ENCODE data around the gene PIK3R1. TPM values are rescaled to one million over a fixed set of nuclear protein-coding genes. Genes with fewer than 3 reads are reported as not detected.
A peak's percentile ranks its signal among the peaks of the same experiment; 100 is the strongest.
"Not testable (repeated sequence)": the region's sequence is repeated elsewhere in the genome, so short reads cannot be mapped to it uniquely, and the experiment has no call there.

PIK3R1 gene
- total RNA-seq, 1 donor from 2014 or later: 177 TPM

DNA sequence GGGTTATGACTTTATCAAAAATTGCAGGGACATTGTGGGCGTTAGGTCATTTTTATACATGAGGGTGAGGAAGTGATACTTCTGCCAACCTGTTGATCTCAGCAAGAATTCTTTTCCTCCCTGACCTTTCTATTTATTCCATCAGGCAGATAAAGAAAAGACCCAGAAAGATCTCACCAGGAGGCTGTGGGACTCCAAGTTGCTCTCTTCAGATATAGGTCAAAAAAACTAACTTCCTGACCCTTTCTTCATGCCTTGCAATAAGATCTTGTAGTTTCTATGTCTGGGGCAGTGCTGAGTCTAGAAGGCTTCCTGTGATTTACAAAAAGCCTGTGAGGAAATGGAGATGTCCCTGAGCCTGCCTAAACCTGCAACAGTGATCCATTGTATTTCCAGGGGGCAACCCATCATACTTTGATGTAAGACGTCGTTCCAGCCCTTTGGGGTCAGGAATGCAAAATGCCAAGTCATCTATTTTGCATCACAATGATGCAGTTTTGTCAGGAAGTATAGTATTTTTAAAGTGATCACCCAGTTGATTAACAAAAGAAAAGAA lies 22.0 kb upstream of the PIK3R1 start:
- no peak for DNase-seq

GRCh38 chr5:68194386-68194785 lies 21.2 kb upstream of the PIK3R1 start:
- no peak for DNase-seq

DNA sequence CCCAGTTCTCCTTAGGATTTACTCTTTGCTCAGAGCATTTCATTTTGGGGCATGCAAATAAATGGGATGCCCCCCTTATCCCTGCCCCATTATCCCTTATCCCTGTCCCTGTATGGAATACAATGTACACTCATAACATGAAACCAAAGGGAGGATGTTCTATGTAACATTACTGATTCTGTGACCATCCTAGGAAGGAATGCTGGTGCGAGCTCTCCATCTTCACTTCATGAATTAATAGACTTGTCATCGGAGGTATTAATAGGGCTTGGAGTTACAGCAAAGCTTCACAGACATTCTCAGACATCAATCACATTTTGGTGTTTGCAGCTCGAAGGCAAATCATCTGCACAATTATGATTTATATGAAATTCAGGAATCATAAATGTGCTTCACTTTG lies 20.4 kb upstream of the PIK3R1 start:
- no peak for DNase-seq

DNA sequence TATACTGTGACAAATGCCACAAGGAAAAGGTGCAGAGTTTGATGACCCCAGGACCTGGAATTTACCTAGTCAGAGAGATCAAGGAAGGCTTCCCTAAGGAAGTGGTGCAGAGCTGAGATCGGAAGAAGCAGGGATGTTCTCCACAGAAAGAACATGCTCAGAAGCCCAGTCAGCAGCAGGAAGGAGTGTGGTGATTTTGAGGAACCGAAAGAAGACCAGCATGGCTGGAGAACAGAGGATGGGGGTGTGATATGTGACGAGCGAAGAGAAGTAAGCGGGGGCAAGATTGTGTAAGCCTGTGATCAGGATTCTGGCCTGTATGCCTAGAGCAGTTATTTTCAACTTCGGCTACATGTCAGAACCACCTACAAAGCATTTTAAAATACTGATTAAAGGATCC lies 18.7 kb upstream of the PIK3R1 start:
- DNase-seq: peak; percentile 18

- DNase-seq: no peak
Observed at GRCh38 chr5:68200288-68200687, 15.3 kb upstream of the PIK3R1 start.

DNA sequence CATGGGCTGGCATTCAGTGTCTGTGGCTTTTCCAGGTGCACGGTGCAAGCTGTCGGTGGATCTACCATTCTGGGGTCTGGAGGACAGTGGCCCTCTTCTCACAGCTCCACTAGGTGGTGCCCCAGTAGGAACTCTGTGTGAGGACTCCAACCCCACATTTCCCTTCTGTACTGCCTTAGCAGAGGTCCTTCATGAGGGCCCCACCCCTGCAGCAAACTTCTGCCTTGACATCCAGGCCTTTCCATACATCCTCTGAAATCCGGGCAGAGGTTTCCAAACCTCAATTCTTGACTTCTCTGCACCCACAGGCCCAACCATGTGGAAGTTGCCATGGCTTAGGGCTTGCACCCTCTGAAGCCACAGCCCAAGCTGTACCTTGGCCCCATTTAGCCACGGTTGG lies 4.9 kb upstream of the PIK3R1 start:
- DNase-seq: not testable (repeated sequence)

GRCh38 chr5:68214482-68215207 lies 911 bp upstream of the PIK3R1 start:
- no peak for DNase-seq

- no peak for DNase-seq
Observed at GRCh38 chr5:68215898-68216244, 315 bp downstream of the PIK3R1 start.

DNA sequence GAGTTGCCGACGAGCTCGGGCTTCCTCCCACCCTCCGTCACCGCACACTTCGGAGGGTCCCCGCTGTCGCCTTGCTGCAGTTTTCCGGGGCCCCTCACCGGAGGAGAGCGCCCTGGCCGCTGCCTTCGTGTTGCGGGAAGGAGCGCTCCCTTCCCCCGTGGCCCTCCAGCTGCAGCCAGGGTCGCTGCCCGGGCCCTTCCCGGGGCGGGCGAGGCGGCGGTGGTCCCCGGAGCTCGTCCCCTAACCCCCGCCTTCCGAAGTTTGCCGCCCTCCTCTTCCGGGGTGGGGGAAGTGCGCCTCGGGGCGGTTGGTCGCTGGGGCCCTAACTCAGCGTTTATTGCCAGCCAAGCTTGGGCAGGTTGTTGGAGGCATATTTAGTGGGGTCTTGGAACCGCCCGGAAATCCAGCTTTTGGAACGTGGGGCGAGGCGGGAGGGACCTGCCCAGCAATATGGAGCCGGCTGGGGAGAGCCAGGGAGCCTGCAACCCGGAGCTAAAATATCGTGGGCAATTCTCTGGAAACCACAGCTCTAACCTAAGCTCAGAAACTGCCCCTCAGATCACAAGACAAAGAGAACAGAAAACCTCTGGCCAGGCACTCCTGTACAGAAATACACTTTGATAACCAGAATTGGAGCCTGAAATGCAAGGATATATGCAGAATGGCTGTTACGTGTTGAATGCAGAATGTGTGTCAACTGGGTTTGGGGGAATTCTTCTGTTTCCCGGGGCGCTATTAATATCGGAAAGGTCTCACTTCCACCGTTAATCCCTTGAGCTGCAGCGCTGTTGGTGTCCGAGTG lies 890 bp downstream of the PIK3R1 start:
- no peak for DNase-seq

DNA sequence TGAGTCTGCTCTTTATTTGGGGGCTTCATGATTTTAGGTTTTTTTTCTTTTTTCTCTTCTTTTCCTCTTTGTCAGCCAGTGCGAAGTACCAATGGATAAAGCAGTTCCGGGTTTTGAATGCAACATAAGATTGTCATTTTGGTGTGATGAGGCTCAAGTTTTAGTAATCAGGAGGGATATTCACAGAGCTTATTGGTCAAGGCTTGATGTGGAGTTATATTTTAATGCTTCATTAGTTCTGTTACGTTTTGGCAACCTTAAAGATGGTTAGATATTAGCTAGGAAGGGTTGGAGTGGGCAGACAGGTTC lies 1.4 kb downstream of the PIK3R1 start:
- no peak for DNase-seq

DNA sequence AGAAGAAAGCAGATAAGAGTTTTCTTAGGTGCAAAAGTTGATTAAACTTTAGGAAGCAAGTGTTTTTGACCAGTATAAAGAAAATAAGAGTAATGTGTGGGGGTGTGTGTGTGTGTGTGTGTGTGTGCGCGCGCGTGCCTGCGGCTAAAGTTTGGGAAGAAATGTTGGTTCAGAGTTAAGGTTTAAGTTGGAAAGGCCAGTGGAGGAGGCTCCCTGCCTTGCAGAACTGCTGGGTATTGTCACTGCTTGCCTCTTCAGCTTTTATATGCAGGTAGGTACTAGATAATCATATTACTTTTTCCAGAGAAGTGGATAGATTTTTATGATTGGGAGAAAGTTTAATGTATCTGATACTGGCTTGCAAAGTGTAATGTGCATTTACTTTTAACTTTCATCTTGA lies 2.0 kb downstream of the PIK3R1 start:
- DNase-seq: no peak

DNA sequence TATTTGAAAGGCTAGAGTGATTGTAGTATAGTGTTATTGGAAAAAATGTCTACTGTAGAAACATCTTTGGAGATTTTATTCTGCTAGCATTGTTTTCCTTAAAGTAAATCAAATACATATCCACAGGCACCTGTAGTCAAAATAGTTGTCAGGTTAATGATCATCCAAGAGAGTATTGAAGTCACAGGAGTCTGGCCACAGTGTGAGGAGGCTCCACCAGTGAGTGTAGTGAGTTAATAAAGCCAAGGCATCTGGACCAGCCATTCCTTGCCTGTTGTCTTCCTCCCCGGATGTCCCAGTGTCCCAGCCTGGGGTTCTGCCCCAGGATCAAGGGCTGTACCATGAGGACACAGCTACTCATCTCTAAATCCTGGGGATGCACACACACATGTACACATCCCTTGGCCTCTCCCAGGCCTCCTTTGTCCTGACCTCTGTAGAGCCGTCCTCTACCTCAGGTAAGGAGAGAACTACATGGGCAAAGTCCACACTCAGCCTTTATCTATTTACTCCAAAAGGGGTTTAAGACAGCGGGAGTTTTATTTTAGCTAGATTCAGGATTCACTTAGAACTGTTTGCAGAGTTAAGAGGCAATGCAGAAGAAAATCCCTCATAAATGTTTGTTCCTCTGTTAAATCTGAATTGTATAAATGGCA lies 3.7 kb downstream of the PIK3R1 start:
- DNase-seq: no peak

DNA sequence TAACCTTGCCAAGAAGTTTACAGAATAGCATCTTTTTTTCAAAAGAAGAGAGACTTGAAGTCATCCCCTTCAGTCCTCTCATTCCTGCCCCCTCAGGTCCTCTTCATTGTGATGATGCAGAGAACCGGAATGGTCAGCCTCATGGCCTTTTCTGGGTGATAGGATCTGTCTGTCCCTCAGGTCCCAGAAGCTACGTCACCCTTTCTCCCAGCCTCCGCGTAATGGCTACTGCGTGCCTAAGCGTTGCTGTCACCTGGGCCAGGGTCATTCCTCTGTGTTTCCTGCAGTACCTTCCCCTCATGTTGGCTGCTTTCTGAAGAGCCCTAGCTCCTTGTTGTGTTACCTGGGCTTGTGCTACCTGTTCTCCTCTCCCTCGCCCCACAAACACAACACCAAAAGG lies 4.7 kb downstream of the PIK3R1 start:
- DNase-seq: no peak

GRCh38 chr5:68220914-68221313 lies 5.4 kb downstream of the PIK3R1 start:
- no peak for DNase-seq

GRCh38 chr5:68221488-68221887 lies 5.9 kb downstream of the PIK3R1 start:
- no peak for DNase-seq

DNA sequence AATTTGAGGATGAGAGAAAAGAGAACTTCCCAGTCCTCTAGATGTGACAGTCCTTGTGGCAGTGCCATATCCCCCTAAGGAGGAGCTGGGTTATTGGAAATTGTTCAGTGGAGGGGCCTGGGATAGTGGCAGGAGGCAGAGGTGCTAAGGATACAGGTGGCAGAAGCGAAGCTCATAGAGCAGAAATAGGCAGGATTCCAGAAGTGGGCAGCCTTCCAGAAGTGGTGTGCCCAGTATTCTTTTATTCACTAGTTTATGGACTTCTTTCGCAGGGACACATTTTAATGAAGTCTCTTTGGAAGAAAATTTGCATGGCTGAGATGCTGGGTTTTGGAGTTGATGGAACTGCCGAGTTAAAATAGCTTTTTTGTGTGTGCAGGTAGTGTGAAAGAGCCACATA lies 6.8 kb downstream of the PIK3R1 start:
- no peak for DNase-seq

- no peak for DNase-seq
Observed at GRCh38 chr5:68222824-68223354, 7.3 kb downstream of the PIK3R1 start.

- no peak for DNase-seq
Observed at GRCh38 chr5:68223904-68224303, 8.3 kb downstream of the PIK3R1 start.

DNA sequence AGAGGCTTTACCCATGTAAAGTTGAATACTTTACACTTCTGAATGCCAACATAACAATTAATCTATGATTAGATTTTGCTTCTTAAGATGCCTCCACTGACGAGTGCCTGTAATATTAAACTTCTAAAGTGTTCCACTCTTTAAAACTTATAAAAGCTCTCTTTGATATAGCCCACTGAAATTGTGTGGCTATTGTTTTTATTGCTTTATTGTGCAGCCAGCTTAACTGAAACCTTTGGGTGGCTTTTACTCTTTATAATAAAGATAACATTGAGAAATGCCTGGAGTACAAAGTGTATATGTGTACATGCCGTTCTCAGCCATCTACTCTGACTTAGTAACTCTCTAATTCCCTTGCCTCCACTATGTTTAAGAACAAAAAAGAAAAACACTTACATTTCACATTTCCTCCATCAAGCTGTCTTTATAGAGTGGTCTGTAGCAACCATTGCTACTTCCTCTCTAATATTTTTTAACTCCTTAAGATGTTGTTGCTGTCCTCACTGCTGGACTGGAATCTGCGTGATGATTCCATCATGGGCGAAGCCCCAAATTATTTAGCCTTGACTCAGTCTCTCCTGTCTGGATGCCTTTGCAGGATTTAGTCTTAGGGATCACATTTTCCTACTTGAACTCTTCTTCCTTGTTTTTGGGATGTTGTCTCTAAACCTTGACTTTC lies 9.1 kb downstream of the PIK3R1 start:
- no peak for DNase-seq

GRCh38 chr5:68225188-68225910 lies 9.8 kb downstream of the PIK3R1 start:
- no peak for DNase-seq

GRCh38 chr5:68225911-68226545 lies 10.5 kb downstream of the PIK3R1 start:
- DNase-seq: no peak
